Stomach smooth muscle (tissue), 2 donors: Measurements from ENCODE around the gene USP47.

ENCODE experiments used
- H3K27ac ChIP-seq: one replicate; pipeline ENCODE4 v1.7.0; 2013; ENCODE audit warnings: mild to moderate bottlenecking, low read length, inconsistent platforms
- H3K27me3 ChIP-seq, 2 donors: one replicate each; pipeline ENCODE4 v1.7.0; 2013; ENCODE audit warnings: low read length in 2 of 2; ENCODE audit not compliant: insufficient read depth in 2 of 2, control insufficient read depth in 1 of 2
- H3K36me3 ChIP-seq, 2 donors: one replicate each; pipeline ENCODE4 v1.7.0; 2013; ENCODE audit warnings: low read length in 2 of 2; ENCODE audit not compliant: control insufficient read depth in 2 of 2, insufficient read depth in 2 of 2
- H3K4me1 ChIP-seq: one replicate; pipeline ENCODE4 v1.7.0; 2013; ENCODE audit warnings: low read length; ENCODE audit not compliant: control insufficient read depth, insufficient read depth
- H3K4me3 ChIP-seq, 2 donors: one replicate each; pipeline ENCODE4 v1.7.0; 2013; ENCODE audit warnings: low read length in 2 of 2
- H3K9ac ChIP-seq, 2 donors: one replicate each; pipeline ENCODE4 v1.7.0; 2013; ENCODE audit warnings: low read length in 2 of 2, mild to moderate bottlenecking in 1 of 2
- H3K9me3 ChIP-seq, 2 donors: one replicate each; pipeline ENCODE4 v1.7.0; 2013; ENCODE audit warnings: low read length in 2 of 2; ENCODE audit not compliant: control insufficient read depth in 2 of 2
- donor health status: healthy.
- donor health status: Pancreatic carcinoma.

The USP47 gene

DNA sequence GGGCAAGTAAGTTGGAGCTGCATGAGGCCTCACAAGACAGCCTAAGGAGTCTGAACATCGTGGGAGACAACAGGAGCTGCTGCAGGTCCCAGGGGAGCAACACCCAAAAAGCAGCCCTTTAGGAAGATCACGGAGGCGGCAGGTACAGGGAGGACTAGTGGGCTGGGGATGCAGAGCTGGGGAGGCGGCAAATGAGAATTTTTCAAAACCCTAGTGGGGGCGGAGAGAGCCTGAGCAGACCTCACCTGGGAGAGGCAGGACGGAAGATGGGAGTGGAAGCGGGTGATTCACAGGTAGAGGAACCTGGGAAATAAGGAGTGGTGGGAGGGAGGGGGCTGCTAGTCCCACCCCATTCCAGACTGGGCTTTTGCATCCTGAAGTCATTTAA lies 124.6 kb downstream of the USP47 start:
- no peak overlapping the region for H3K27ac ChIP-seq
- peaks cover 48% of the 10 kb centered on the region for H3K4me1 ChIP-seq
- no peak overlapping the region for H3K9ac ChIP-seq
- no peaks in the 10 kb centered on the region for H3K27me3 ChIP-seq
- H3K4me3 ChIP-seq = no peak overlapping the region
- peaks cover 15 to 17% of the 10 kb centered on the region in 2 donors for H3K36me3 ChIP-seq
- no peaks in the 10 kb centered on the region for H3K9me3 ChIP-seq

DNA sequence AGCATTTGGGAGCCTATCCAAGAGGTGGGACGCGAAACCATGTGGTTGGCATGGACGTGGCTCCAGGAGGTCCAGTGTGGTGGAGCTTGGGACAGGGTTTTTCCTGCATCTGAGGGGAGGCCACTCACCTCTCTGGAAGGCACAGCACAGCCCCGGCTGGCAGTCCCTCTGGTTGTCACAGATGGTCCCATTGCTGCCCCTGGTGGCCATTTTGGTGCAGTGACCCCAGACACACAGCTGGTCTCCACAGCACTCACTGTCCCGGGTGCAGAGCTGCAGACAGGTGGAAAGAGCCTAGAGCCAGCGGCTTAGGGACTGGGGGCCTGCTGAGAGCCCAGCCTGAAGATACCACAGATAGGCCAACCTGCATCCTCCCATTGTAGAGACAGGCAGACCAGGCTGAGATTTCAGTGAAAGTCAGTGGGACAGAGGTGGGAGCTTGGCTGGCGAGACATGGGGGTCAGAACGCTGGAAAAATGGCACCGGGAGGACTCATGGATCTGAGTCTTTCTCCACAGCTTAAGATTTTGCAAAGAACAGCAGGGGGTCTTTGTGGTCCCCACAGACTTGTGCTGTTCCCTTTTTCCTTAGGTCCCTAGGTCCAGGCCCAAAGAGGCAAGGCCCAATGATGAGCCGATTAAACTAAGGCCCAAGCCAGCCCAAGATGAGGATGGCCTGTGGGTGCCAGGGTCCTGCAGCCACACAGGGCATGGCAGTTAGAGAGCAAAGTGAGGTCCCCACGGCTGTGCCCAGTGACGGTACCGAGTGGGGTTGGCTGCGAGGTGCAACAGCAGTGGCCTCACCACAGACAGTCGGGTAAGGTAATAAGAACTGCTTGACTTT lies 125.3 kb downstream of the USP47 start:
- H3K4me3 ChIP-seq = no peak overlapping the region
- H3K27ac ChIP-seq = no peak overlapping the region
- peaks cover 15 to 17% of the 10 kb centered on the region in 2 donors for H3K36me3 ChIP-seq
- no peak overlapping the region for H3K9ac ChIP-seq
- H3K27me3 ChIP-seq = no peaks in the 10 kb centered on the region
- no peaks in the 10 kb centered on the region for H3K9me3 ChIP-seq
- H3K4me1 ChIP-seq = peaks cover 53% of the 10 kb centered on the region

DNA sequence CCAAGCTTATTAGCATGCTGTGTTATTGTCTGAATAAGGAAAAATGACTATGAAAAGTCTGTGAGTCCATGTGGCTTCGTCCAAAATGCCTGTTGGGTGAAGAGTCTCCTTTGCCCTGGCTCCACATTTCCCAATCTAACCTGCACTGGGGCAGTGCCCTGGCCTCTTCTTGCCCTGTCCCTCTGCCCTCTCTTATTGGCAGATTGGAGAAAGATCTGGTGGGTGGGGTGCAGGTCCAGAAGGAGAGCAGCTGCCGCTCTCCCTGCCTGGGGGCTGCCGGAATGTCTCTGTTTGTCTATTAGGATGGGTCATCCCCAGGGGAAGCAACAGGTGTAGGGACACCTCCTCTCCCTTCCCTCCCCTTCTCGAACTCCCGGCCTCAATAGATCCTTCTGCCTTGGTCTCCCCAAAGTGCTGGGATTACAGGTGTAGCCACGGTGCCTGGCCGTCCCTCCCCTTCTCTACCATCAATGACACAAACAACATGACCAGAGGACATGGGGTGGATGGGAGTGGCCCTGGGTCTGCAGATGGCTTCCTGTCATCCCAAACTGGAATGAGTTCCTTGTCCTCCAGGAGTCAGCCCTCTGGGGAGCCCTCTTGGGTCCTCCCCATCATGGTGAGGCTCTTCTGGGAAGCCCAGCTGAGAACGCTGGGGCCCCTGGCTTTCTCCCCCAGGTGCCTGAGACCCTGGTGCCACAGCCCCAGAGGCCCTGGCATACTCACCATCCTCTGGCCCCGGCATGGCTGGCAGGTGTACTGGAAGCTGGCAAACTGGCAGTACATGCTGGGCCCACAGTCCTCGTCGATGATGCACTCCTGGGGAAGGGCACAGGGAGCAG lies 126.1 kb downstream of the USP47 start:
- no peak overlapping the region for H3K27ac ChIP-seq
- peaks cover 59% of the 10 kb centered on the region for H3K4me1 ChIP-seq
- no peak overlapping the region for H3K4me3 ChIP-seq
- no peaks in the 10 kb centered on the region for H3K27me3 ChIP-seq
- H3K36me3 ChIP-seq = peaks cover 15 to 17% of the 10 kb centered on the region in 2 donors
- H3K9me3 ChIP-seq = no peaks in the 10 kb centered on the region
- H3K9ac ChIP-seq = no peak overlapping the region

DNA sequence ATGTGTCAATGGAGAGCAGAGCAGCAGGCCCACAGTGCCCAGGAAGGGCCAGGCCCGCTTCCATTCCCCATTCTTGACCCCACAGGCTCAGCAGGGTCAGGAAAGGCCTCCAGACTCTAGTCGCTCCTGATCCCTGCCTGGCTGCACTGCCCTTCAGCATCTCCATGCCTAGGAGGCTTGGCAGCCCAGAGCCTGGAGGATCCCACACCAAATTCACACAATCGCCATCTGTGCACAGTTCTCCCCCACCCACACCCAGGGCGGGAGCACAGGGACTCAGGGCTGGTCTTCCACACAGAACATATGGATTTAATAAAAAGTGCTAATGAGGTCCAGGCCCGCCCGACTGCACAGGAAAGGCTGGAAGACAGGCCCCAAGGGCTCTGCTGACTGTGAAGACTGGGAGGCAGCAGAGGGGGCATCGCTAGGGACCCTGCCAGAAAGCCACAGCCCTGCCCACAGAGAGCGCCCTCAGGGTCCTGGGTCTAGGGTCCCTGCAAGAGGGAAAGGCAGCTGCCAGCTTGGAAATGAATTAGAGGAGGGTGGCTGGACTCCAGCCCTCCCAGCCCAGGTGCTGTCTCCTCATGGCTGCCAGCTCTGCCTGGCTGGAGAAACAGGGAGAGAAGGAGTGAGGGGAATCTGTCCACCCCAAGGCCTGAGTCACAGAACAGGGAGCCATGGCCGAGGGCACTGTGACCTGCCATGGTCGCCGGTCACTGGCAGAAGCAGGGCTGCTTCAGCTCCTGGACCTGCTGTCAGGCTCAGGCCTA lies 126.9 kb downstream of the USP47 start:
- no peak overlapping the region for H3K27ac ChIP-seq
- H3K9me3 ChIP-seq = no peaks in the 10 kb centered on the region
- no peaks in the 10 kb centered on the region for H3K27me3 ChIP-seq
- H3K36me3 ChIP-seq = peaks cover 16 to 17% of the 10 kb centered on the region in 2 donors
- no peak overlapping the region for H3K9ac ChIP-seq
- H3K4me1 ChIP-seq = peaks cover 59% of the 10 kb centered on the region
- H3K4me3 ChIP-seq = no peak overlapping the region

DNA sequence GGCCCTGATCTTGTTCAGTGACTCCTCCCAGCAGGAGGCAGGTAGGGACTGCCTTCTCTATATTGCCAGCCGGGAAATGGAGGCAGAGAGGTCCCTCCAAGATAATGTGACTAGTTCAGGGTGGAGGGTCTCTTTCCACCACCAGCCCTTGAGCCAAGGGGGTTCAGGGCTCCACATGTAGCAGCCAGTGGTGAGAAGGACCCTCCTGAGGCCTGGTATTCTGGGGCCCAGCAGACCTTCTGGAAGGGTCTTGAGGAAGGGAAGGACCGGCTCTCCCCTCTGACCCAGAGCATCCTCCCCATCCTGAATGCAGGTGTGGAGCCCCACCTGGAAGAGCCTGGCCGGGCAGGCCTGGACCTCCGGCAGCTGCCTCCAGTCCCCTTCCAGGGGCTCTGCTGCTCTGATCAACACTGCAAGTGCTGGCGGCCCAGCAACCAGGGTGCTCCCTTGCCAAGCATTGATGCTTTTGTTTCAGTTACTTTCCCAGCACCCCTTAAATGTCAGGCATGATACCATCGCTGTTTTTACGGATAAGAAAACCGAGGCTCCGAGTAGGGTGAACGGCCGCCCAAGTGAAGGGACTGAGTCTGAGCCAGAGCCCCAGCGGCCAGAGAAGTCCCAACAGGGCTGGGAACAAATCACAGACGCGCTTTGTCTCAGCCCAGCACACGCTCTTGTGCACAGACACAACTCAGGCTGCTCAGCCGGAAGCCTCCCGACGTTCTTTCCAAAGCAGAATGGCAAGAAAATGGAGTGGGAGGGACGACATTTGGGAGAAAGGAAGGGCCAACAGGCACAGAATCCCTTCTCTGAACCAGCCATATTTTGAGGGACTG lies 127.8 kb downstream of the USP47 start:
- Histone ChIP-seq H3K27ac (no peak overlapping the region), H3K4me1 (peaks cover 58% of the 10 kb centered on the region), H3K36me3 (peaks cover 14 to 17% of the 10 kb centered on the region in 2 donors), H3K9ac (no peak overlapping the region), H3K9me3 (no peaks in the 10 kb centered on the region), H3K4me3 (no peak overlapping the region), H3K27me3 (no peaks in the 10 kb centered on the region)

DNA sequence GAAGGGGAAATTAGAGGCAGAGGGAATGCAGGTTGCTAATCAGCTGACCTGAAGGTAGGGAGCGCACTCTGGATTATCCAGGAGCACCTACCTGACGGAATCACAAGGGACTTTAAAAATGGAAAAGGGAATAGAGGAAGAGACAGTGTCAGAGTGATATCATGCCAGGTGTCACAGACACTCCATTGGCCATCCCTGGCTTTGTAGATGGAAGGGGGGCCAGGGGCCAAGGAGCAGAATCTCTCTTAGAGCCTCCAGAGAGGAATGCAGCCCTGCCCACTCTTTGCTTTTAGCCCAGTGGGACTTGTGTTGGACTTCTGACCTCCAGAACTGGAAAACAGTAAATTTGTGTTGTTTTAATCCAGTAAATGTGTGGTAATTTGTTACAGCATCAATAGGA lies 128.8 kb downstream of the USP47 start:
- Histone ChIP-seq H3K36me3 (peaks cover 10 to 15% of the 10 kb centered on the region in 2 donors), H3K4me3 (no peak overlapping the region), H3K27me3 (no peaks in the 10 kb centered on the region), H3K4me1 (peaks cover 57% of the 10 kb centered on the region), H3K9me3 (no peaks in the 10 kb centered on the region), H3K9ac (no peak overlapping the region), H3K27ac (no peak overlapping the region)

DNA sequence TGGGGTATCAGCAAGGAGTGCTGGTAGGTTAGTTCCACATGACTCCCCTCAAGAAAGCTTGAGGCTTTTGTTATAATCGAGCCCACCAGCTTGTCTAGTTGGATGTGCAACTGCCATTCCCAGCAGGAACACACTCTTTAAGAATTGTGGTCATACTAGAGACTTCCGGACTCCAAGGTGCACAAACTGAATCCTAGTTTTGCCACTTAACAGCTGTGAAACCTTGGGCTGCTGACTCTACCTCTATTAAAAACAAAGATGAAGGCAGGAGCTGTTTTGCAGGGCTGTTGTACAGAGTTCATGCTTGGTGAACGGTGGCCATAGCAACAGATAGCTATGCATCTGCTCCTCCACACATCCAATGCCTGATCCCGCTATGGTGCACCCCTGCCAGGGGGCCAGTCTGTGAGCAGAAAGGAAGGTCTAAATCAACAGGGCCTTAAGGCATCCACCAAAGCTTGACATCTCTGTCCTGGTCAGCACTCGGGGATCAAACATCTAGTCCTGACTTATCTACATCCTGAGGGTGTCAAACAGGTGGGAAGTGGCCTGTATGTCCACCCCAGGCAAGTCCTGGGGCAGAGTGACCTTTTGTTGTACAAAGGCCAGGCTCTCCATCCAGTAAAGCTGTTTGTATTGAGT lies 130.3 kb downstream of the USP47 start:
- no peaks in the 10 kb centered on the region for H3K9me3 ChIP-seq
- peaks cover 64% of the 10 kb centered on the region for H3K4me1 ChIP-seq
- peak overlapping the region; percentile 8 to 13 for H3K9ac ChIP-seq
- H3K4me3 ChIP-seq = peak overlapping the region in 1 of 2 donors; percentile 17
- peaks cover 5 to 9% of the 10 kb centered on the region in 2 donors for H3K36me3 ChIP-seq
- peak overlapping the region; percentile 69 for H3K27ac ChIP-seq
- no peaks in the 10 kb centered on the region for H3K27me3 ChIP-seq

DNA sequence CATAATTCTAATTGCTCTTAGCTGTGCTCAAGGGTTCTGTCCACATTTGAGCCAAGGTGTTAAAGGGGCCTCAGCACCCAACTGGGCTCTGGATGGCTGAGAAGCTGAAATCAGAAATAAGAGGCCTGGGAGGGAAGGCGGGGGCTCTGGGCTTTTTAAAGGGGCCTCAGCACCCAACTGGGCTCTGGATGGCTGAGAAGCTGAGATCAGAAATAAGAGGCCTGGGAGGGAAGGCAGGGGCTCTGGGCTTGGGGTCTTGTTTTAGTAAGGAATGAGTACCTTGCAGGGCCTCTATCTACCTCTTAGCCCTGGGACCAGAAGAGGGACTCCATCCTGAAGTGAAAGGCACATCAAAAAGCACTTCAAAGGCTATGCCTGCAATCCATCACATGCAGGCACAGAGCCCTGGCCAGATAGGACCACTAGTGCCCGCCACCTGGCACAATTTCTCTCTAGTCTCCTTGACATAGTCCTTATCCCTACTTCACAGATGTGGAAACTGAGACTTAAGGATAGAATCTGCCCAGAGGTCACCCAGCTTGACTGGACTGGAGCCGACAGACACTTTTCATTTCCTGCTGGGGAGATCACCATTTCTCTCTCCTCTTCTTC lies 131.1 kb downstream of the USP47 start:
- Histone ChIP-seq H3K4me3 (peak overlapping the region in 1 of 2 donors; percentile 40), H3K27ac (peak overlapping the region; percentile 69), H3K27me3 (no peaks in the 10 kb centered on the region), H3K9ac (peak overlapping the region; percentile 8 to 21), H3K4me1 (peaks cover 72% of the 10 kb centered on the region), H3K9me3 (no peaks in the 10 kb centered on the region), H3K36me3 (peaks cover 3 to 4% of the 10 kb centered on the region in 2 donors)

DNA sequence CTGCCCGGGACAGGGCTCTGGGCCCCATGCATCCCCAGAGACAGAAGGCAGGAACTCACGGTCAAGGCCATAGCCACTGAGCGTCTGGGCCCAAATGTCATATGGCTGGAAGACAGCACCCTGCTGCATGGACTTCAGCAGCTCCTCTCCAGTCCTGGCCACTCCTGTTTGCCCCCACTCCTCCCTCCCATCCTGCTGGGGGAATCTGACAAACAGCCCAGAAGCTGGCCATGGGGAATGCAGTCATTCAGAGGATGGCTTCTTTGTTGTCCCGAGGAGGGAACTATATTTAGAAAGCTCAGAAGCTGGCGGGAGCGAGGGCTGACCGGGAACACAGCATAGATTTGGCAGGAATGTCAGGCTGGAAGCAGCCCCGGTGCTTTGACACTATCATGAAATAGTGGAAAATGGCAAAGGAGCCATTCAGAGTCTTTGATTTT lies 131.6 kb downstream of the USP47 start:
- Histone ChIP-seq H3K27ac (peak overlapping the region; percentile 69), H3K36me3 (peaks cover 0 to 2% of the 10 kb centered on the region in 2 donors), H3K27me3 (no peaks in the 10 kb centered on the region), H3K9ac (peak overlapping the region; percentile 8 to 21), H3K4me3 (peak overlapping the region in 1 of 2 donors; percentile 40), H3K4me1 (peaks cover 76% of the 10 kb centered on the region), H3K9me3 (no peaks in the 10 kb centered on the region)
